ENCODE data around the gene GRM1.

DNA sequence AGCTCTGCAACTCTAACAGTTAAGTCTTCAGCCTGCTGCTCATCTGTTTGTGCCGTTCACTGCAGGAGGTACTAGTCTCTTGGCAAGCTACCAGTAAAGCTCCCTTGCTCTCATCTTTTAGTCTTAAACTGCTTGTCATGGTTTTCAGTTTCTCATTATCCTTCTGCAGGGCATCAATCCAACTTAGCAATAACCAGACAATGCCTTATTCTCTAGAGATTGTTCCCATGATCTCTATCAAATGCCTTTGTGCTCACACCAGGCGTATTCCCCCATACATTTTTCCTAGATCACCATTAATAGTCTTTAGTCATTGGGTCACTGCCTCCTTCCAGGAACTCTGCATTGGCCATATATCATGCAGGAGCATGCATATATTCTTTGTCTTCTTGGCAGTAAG lies 171.3 kb downstream of the GRM1 start:
- TF ChIP-seq CTCF (IDR thresholded peaks at IDR 0.05; ENCODE audit: low read depth, low read length, poor library complexity, severe bottlenecking) = no peak
- no peak for TF ChIP-seq EZH2phosphoT487 (IDR thresholded peaks at IDR 0.05; ENCODE audit: borderline replicate concordance, low read length)

Measured in DOHH2 (cell line).